GM12892 (cell line): Measurements from ENCODE around the gene GPNMB.

Experiments used
- DNase-seq: peaks from one replicate; pipeline ENCODE4 v3.0.0; 2011; ENCODE audit not compliant: insufficient read length
- FAIRE-seq: peaks from 2 replicates; lab custom pipeline; 2011; peaks lifted over from hg19 to GRCh38; lab: Jason Lieb, UNC
- POLR2A ChIP-seq: IDR thresholded peaks from 2 replicates; pipeline ENCODE4 v1.6.1; 2011; ENCODE audit warnings: low read depth, low read length, control low read depth
- POLR2AphosphoS5 ChIP-seq: IDR thresholded peaks from 2 replicates; pipeline ENCODE4 v1.6.1; 2011; ENCODE audit warnings: low read depth, low read length, control low read depth
- TAF1 ChIP-seq: IDR thresholded peaks from 2 replicates; pipeline ENCODE4 v1.6.1; 2011; ENCODE audit warnings: low read depth, mild to moderate bottlenecking, control low read depth, low read length, borderline replicate concordance

GPNMB gene

DNA sequence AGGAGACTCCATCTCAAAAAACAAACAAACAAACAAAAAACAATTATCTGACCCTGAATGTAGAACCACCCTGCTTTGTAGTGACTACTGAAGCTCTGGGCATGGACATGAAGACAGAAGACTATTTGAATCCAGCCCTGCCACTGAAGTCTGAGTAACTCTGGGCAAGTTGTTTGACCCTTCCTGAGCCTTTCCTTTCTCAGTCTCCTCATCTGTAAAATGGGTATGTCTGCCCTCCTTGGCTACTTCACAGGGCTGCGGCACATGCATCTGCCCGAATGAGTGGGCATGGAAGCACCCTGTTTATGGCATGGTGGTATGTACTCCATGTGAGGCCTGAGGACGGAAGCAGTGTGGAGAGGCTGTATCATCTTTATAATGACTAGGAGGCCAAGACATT lies 30.4 kb downstream of the GPNMB start:
- DNase-seq, result no peak
- TF ChIP-seq POLR2AphosphoS5 (no peak), POLR2A (no peak), TAF1 (no peak)
- FAIRE-seq, result no peak

DNA sequence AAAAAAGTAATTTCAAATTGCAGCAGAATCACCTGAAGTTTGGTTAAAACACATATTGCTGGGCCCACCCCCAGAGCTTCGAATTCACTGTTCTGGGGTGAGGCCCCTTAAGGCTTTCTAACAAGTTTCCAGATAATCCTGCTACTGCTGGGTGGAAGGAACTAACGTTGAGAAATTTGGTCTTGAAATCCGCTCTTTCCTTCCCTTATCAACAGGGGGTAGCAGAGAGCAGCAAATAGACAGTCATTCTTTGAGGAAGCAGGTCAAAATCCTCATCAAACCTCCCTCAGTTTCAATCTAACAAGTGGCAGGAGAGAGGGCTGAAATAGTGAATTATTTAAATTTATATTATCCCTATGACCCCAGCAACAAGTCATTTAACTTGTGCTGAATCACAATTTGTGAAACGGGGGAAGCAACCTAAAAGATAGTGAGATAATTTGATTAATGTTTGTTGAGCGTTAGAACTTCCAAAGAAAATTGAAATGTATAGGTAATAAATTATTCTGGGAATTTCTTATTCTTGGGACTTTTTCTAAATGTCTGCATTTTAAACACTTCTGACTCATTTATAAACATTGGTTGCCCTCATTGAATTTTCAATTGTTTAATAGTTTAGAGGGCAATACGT lies 30.9 kb downstream of the GPNMB start:
- DNase-seq (peak; percentile 31), FAIRE-seq (peak; percentile 73)
- TF ChIP-seq POLR2AphosphoS5 (no peak), POLR2A (no peak), TAF1 (no peak)

DNA sequence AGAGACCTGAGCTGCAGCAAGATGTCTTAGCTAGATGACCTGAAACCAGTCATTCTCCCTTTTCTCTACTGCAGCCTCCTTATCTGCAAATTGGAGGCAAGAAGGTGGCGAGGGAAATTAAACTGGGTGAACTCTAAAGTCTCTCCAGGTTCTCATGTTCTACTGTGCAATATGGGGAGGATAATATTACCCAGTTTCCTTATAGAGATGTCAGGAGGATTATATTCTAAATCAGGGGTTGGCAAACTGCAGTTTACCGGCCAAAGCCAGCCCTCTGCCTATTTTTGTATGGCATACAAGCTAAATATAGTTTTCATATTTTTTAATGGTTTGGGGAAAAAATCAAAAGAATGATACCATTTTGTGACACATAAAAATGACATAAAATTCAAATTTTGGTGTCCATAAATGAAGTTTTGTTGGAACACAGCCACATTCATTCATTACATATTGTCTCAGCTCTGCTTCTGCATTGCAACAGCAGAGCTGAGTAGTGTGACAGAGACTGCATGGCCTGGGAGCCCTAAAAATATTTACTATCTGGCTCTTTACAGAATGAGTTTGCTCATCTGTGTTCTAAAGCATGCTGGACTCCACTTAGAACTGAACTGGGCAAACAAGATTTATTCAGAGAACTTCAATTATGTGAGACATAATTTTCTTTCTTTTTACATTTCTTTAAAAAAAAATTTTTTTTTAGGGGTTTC lies 33.4 kb downstream of the GPNMB start:
- no peak for TF ChIP-seq POLR2A
- TF ChIP-seq TAF1, result no peak
- no peak for TF ChIP-seq POLR2AphosphoS5
- no peak for DNase-seq
- no peak for FAIRE-seq

DNA sequence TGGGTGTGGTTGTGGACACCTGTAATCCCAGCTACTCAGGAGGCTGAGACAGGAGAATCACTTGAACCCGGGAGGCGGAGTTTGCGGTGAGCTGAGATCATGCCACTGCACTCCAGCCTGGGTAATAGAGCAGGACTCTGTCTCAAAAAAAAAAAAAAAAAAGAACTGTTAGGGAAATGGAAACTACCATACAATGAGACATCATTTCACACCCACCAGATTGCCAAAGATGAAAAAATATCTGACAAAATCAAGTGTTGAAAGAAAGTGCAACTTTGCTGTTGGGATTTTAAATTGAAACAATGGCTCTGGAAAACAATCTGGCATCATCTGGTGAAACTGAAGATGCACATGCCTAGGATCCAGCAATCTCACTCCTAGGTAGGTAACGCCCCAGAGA lies 36.5 kb downstream of the GPNMB start:
- no peak for TF ChIP-seq POLR2A
- no peak for TF ChIP-seq POLR2AphosphoS5
- no peak for TF ChIP-seq TAF1
- DNase-seq (no peak), FAIRE-seq (no peak)

DNA sequence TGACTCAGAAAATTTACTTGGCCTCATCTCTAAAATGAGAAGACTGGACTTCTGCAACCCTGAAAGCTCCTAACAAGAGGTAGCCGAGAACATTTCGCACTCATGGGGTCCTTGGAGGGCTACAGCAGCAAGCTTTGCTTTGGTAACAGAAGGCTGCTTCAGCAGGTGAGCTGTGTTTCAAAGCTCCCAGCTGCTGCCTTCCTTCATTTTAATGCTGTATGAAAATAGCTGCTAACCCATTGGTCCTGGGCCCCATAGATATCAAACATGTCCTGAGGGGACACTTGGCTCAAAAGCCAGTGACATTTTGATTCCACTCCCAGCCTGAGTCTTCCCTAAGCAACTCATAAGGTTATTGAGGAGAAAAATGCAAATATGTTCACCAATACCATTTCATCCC lies 38.3 kb downstream of the GPNMB start:
- no peak for FAIRE-seq

DNA sequence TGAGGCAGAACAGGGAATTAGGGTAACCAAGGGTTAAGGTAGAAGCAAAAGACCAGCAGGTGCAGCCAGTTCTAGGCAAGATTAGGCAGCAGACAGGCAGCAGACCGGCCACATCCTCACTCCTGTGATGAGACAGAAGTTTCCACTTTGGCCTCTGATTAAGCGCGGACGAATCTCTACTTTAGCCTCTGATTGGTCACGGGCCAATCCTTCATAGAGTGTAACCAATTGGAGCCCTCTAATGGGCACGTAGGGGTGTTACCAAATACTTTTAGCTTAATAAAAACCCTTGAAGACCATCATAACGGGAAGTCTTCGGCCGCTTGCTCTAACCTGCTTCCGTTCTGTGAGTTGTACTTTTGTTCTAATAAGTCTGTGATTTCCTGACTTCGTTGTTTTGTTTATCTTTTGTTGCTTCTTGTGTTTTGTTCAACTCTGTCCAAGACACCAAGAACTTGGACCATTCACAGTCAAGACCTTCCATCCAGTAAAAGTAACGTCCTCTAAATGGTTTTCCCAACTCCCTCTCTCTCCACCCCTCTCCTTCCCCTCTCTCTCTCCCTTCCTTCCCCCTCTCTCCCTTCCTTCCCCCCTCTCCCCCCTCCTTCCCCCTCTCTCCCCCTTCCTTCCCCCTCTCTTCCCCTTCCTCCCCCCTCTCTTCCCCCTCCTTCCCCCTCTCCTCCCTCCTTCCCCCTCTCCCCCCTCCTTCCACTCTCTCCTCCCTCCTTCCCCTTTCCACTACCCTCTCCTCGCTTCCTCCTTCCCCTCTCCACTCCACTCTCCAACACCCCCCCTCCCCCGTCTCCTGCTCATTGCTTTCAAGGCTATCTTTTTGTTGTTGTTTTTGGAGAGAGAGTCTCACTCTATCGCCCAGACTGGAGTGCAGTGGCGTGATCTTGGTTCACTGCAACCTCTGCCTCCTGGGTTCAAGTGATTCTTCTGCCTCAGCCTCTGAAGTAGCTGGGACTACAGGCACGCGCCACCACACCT lies 39.4 kb downstream of the GPNMB start:
- TF ChIP-seq POLR2A (no peak), POLR2AphosphoS5 (no peak), TAF1 (no peak)
- FAIRE-seq (no peak), DNase-seq (no peak)

More for the DNA sequence above, 38.3 kb downstream of the GPNMB start:
- DNase-seq, result no peak
- TF ChIP-seq TAF1 (no peak), POLR2A (no peak), POLR2AphosphoS5 (no peak)

DNA sequence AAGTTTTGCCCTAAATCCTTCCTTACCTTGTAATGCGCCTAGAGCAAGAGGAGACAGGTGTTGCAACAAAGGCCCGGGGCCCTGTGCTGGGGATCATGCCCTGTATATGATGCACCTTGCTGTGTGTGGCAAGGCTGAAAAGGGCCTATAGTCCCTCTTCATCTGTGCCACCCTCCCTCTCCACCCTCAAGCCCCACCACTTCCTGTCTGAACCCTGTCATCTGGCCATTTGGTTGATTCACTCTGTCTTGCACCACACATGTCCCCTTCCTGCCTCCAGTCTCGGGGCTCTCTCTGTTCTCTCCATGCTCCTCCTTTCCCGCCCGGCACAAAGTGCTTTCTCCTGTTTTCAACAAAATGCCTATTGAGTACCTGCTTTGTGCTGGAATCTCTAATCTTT lies 41.0 kb downstream of the GPNMB start:
- DNase-seq (no peak), FAIRE-seq (no peak)
- TF ChIP-seq POLR2AphosphoS5 (no peak), TAF1 (no peak), POLR2A (no peak)

DNA sequence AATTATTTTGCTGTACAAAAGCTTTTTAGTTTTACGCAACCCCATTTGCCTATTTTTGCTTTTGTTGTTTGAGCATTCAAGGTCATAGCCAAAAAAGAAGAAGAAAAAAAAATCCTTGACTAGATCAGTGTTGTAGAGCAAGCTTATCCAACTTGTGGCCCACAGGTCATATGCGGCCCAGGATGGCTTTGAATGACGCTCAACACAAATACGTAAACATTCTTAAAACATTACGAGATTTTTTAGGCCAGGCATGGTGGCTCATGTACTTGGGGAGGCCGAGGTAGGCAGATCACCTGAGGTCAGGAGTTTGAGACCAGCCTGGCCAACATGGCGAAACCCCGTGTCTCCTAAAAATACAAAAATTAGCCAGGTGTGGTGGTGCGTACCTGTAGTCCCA lies 44.4 kb downstream of the GPNMB start:
- TF ChIP-seq POLR2AphosphoS5 (no peak), POLR2A (no peak), TAF1 (no peak)
- FAIRE-seq, result no peak

DNA sequence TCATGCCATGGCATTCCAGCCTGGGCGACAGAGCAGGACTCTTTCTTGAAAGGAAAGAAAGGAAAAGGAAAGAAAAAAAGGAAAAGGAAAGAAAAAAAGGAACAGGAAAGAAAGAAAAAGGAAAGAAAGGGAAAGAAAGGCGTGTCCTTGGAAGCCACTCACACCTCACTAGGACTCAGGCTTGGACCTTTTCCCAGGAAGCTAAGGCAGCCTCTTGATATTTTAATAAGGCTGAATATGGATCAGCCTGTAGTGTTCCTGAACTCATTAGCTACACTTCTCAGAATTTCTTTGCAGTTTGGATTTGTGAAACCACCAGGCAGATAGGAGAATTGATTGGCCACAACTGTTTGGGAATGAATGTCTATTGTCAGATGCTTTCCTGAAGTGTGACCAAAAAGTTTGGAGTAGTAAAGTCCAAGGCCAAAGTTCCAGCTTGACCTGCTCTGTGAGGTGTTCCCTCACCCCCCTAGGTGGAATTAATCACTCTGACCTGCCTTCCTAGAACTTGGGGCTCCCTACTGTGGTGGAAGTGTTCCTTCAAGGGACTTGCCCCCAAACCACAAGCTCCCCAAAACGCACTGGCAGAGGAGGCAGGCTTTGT lies 45.5 kb downstream of the GPNMB start:
- FAIRE-seq, result no peak
- TF ChIP-seq TAF1 (no peak), POLR2AphosphoS5 (no peak), POLR2A (no peak)

More for the DNA sequence above, 44.4 kb downstream of the GPNMB start:
- no peak for DNase-seq

DNA sequence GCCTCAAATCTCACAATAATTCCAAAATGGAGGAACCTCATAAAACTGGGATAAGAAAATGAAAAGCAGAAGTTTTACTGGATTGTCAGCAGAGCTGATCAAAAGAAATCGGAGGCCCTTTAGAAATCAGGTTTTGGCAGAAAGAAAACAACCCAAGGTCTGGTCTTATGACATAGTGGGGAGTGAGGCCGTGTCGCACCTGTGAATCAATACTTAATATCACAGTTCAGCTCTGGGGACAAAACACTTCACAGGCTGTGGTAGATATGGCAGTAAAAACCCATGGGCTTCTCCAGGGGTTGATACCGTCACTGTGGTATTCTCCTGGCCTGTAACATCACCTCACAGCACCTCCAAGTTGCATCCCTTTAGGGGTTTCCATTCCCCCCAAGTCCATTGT lies 46.0 kb downstream of the GPNMB start:
- TF ChIP-seq POLR2AphosphoS5 (no peak), POLR2A (no peak), TAF1 (no peak)
- no peak for DNase-seq
- no peak for FAIRE-seq

More for the DNA sequence above, 45.5 kb downstream of the GPNMB start:
- DNase-seq, result no peak

DNA sequence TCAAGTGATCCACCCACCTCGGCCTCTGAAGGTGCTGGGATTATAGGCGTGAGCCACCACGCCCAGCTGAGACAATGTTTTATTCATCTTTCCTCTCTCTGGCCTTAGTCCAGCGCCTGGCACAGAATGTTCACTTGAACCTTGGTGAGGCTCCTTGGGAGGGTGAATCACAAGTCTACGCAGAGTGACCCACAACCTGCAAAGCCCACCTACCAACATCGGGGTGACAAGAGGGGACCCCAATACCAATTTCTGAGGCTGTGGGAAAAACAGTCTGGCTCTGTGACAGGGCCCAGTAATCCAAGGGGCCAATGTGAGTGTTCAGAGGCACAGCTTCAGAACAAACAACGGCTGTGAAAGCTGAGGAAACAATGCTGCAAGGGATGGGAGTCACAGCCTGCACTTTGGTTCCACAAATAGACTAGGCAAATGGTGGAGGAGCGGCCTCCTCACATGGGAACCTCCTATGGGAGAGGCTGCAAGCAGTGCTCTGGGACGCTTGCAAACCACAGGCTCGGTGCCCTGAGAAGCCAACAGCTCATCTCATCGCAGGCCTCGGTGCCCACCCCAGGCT lies 47.0 kb downstream of the GPNMB start:
- no peak for TF ChIP-seq TAF1
- no peak for TF ChIP-seq POLR2AphosphoS5
- no peak for TF ChIP-seq POLR2A
- FAIRE-seq, result no peak
- DNase-seq, result no peak
